Forelimb muscle (tissue), 1 donor: Measurements from ENCODE around the gene CRYBA4. TPM values are rescaled to one million over a fixed set of nuclear protein-coding genes. Genes with fewer than 3 reads are reported as not detected.

Experiments
- DNase-seq: peaks from one replicate; pipeline ENCODE4 v3.0.0-alpha.2; 2013; ENCODE audit warnings: low read depth
- polyA plus RNA-seq: library from polyadenylated mRNA; unstranded; fragments of 120-200 nt; gene quantifications from one replicate; pipeline ENCODE4 v1.2.1, GENCODE V29; 2013; ENCODE audit not compliant: insufficient read length

Gene CRYBA4
- polyA plus RNA-seq, 1 donor = not detected

- no peak for DNase-seq
These were observed 3.0 kb downstream of the CRYBA4 start for GRCh38 chr22:26624803-26625202.

- DNase-seq = no peak
These were observed 8.4 kb downstream of the CRYBA4 start for GRCh38 chr22:26629988-26630761.

GRCh38 chr22:26631282-26631681 is 9.5 kb downstream of the CRYBA4 start:
- no peak for DNase-seq

GRCh38 chr22:26632422-26633155 is 10.8 kb downstream of the CRYBA4 start:
- DNase-seq = no peak

- no peak for DNase-seq
These were observed 12.4 kb downstream of the CRYBA4 start for GRCh38 chr22:26634189-26634588.

- DNase-seq = no peak
These were observed 13.4 kb downstream of the CRYBA4 start for GRCh38 chr22:26635117-26635516.

GRCh38 chr22:26636296-26636695 is 14.5 kb downstream of the CRYBA4 start:
- DNase-seq = no peak

- no peak for DNase-seq
These were observed 21.0 kb downstream of the CRYBA4 start for GRCh38 chr22:26642465-26643417.

- no peak for DNase-seq
These were observed 21.8 kb downstream of the CRYBA4 start for GRCh38 chr22:26643418-26644100.

GRCh38 chr22:26646158-26646557 is 24.4 kb downstream of the CRYBA4 start:
- no peak for DNase-seq

- no peak for DNase-seq
These were observed 26.3 kb downstream of the CRYBA4 start for GRCh38 chr22:26648011-26648497.

- no peak for DNase-seq
These were observed 27.0 kb downstream of the CRYBA4 start for GRCh38 chr22:26648528-26649388.

- DNase-seq = no peak
These were observed 29.1 kb downstream of the CRYBA4 start for GRCh38 chr22:26650722-26651421.

- DNase-seq = no peak
These were observed 30.1 kb downstream of the CRYBA4 start for GRCh38 chr22:26651815-26652214.

- DNase-seq = no peak
These were observed 35.4 kb downstream of the CRYBA4 start, which contains the start of gene MIAT for GRCh38 chr22:26656891-26657851. MIAT (plus strand) TSS chr22:26657588.

- no peak for DNase-seq
These were observed 36.4 kb downstream of the CRYBA4 start for GRCh38 chr22:26658161-26658560.

- no peak for DNase-seq
These were observed 37.1 kb downstream of the CRYBA4 start for GRCh38 chr22:26658671-26659478.
